ENCODE results near the gene CRTC1.
"Not testable (repeated sequence)": the region's sequence is repeated elsewhere in the genome, so short reads cannot be mapped to it uniquely, and the experiment has no call there.

Gene CRTC1

DNA sequence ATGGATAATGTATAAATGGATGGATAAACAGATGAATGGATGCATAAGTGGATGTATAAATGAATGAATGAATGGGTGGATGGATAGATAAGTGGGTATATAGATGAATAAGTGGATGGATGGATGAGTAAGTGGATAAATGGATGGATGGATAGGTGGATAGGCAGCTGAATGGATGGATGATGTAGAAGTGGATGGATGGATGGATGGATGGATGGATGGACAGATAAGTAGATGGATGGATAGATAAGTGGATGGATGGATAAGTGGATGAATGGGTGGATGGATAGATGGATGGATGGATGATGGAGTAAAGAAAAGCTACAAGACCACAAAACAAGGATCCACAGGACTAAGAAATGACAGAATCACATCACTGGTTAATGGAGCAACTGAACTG, 116.6 kb downstream of the CRTC1 start:
- Histone ChIP-seq H3K27ac (ENCODE audit: low read depth in 2 of 2, low read length in 2 of 2) (no peak overlapping the region), H3K9me3 (ENCODE audit: control insufficient read depth in 2 of 2, low read length in 2 of 2) (no peaks in the 10 kb centered on the region), H3K4me3 (ENCODE audit: low read length in 2 of 2) (no peak overlapping the region), H3K4me1 (ENCODE audit: control insufficient read depth in 2 of 2, insufficient read depth in 2 of 2, low read length in 2 of 2) (peaks cover 0 to 4% of the 10 kb centered on the region in 2 donors), H3K9ac (ENCODE audit: low read depth in 1 of 2, low read length in 2 of 2) (no peak overlapping the region), H3K27me3 (ENCODE audit: control insufficient read depth in 2 of 2, insufficient read depth in 2 of 2, low read length in 2 of 2) (peaks cover 12 to 21% of the 10 kb centered on the region in 2 donors), H3K36me3 (ENCODE audit: control insufficient read depth in 2 of 2, insufficient read depth in 2 of 2, low read length in 2 of 2) (no peaks in the 10 kb centered on the region)

DNA sequence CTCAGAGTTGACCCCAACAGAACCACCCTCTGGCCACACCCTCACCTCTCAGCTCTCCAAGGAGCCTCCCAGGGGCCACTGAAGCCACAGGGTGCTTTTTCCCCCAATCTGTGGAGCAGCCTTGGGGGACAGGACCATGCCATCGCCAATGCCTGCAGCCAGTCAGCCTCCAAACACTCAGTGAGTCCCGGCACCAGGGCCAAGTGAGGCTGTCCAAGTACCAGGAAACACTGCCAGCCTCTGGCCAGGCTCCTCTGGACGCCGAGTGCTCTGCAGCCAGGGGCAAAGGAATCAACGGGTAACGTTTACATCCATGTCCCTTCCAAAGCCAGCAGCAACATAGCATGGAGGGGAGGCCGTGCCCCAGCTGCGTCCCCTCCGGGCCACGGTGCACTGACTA, 117.2 kb downstream of the CRTC1 start:
- H3K9me3 ChIP-seq (ENCODE audit: control insufficient read depth in 2 of 2, low read length in 2 of 2), result no peaks in the 10 kb centered on the region
- H3K9ac ChIP-seq (ENCODE audit: low read depth in 1 of 2, low read length in 2 of 2), result no peak overlapping the region
- H3K36me3 ChIP-seq (ENCODE audit: control insufficient read depth in 2 of 2, insufficient read depth in 2 of 2, low read length in 2 of 2), result no peaks in the 10 kb centered on the region
- peaks cover 0 to 4% of the 10 kb centered on the region in 2 donors for H3K4me1 ChIP-seq (ENCODE audit: control insufficient read depth in 2 of 2, insufficient read depth in 2 of 2, low read length in 2 of 2)
- peaks cover 11 to 15% of the 10 kb centered on the region in 2 donors for H3K27me3 ChIP-seq (ENCODE audit: control insufficient read depth in 2 of 2, insufficient read depth in 2 of 2, low read length in 2 of 2)
- no peak overlapping the region for H3K4me3 ChIP-seq (ENCODE audit: low read length in 2 of 2)
- no peak overlapping the region for H3K27ac ChIP-seq (ENCODE audit: low read depth in 2 of 2, low read length in 2 of 2)

DNA sequence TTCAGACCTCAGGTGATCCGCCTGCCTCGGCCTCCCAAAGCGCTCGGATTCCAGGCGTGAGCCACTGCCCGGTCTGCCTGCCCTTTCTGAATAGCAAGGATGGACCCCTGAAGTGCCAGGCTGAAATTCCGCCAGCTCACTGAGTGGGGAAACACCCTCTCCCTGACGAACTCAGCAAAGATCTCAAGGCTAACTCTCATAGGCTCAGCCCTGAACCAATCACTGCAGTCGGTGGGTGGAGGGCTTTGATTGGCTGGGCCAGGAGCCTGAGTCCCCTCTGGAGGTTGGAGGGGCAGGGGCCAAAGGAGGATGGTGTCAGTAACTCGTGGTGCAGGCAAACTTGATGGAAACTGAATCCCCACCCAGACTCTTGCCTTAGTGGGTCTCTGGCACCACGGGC, 118.9 kb downstream of the CRTC1 start:
- Histone ChIP-seq H3K9ac (ENCODE audit: low read depth in 1 of 2, low read length in 2 of 2) (no peak overlapping the region), H3K4me3 (ENCODE audit: low read length in 2 of 2) (no peak overlapping the region), H3K9me3 (ENCODE audit: control insufficient read depth in 2 of 2, low read length in 2 of 2) (no peaks in the 10 kb centered on the region), H3K36me3 (ENCODE audit: control insufficient read depth in 2 of 2, insufficient read depth in 2 of 2, low read length in 2 of 2) (no peaks in the 10 kb centered on the region), H3K27ac (ENCODE audit: low read depth in 2 of 2, low read length in 2 of 2) (no peak overlapping the region), H3K4me1 (ENCODE audit: control insufficient read depth in 2 of 2, insufficient read depth in 2 of 2, low read length in 2 of 2) (peaks cover 0 to 4% of the 10 kb centered on the region in 2 donors), H3K27me3 (ENCODE audit: control insufficient read depth in 2 of 2, insufficient read depth in 2 of 2, low read length in 2 of 2) (peaks cover 4 to 13% of the 10 kb centered on the region in 2 donors)

DNA sequence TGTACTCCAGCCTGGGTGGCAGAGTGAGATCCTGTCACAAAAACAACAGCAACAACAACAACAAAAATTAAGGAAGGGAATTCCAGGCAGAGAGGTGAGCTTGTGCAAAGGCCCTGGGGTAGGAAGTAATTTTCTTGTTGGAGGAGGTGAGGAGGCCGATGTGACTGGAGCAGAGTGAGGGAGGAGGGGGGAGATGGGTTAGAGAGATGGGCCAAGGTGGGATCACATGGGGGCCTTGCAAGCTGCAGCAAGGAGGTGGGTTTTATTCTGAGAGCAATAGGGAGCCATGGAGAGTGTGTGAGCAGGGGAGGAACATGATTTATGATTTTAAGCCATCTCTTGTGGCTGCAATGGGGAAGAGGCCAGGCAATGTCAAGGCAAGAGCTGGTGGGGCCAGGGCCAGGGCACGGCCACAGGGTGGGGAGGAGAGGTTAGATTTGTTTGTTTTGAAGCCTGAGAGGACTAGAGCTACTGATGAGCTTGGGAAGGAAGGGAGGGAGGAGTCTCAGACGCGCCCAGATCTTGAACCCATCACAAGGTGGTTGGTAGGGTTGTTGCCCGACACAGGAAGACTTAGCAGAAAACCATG, 120.2 kb downstream of the CRTC1 start:
- no peaks in the 10 kb centered on the region for H3K9me3 ChIP-seq (ENCODE audit: control insufficient read depth in 2 of 2, low read length in 2 of 2)
- H3K36me3 ChIP-seq (ENCODE audit: control insufficient read depth in 2 of 2, insufficient read depth in 2 of 2, low read length in 2 of 2), result no peaks in the 10 kb centered on the region
- H3K4me1 ChIP-seq (ENCODE audit: control insufficient read depth in 2 of 2, insufficient read depth in 2 of 2, low read length in 2 of 2), result peaks cover 0 to 4% of the 10 kb centered on the region in 2 donors
- H3K9ac ChIP-seq (ENCODE audit: low read depth in 1 of 2, low read length in 2 of 2), result no peak overlapping the region
- peaks cover 4 to 6% of the 10 kb centered on the region in 2 donors for H3K27me3 ChIP-seq (ENCODE audit: control insufficient read depth in 2 of 2, insufficient read depth in 2 of 2, low read length in 2 of 2)
- H3K27ac ChIP-seq (ENCODE audit: low read depth in 2 of 2, low read length in 2 of 2), result no peak overlapping the region
- no peak overlapping the region for H3K4me3 ChIP-seq (ENCODE audit: low read length in 2 of 2)

DNA sequence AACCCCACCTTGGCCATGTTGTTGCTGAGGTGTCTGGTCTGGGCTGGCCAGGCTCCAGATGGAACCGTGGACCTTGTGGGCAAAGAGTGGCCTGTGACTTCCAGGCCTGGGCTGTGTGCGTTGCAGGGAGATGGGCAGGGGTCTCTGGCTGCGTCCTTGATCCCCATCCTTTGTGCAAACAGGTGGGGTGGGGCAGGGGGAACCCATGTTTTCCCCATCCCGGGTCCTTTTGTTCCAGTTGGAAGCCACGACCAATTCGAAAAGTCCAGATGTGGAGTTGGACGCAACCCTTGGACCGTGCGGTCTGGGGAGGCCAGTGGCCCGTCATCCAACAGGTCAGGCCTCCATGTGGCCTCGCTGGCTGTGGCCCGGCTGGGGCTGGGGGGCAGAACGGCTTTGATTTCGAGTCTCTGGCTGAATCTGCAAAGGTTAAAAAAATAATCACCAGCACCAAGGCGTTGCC, 120.7 kb downstream of the CRTC1 start:
- Histone ChIP-seq H3K4me3 (ENCODE audit: low read length in 2 of 2) (no peak overlapping the region), H3K9me3 (ENCODE audit: control insufficient read depth in 2 of 2, low read length in 2 of 2) (no peaks in the 10 kb centered on the region), H3K4me1 (ENCODE audit: control insufficient read depth in 2 of 2, insufficient read depth in 2 of 2, low read length in 2 of 2) (peaks cover 0 to under 1% of the 10 kb centered on the region in 2 donors), H3K27me3 (ENCODE audit: control insufficient read depth in 2 of 2, insufficient read depth in 2 of 2, low read length in 2 of 2) (peaks cover 4% of the 10 kb centered on the region in 2 donors), H3K36me3 (ENCODE audit: control insufficient read depth in 2 of 2, insufficient read depth in 2 of 2, low read length in 2 of 2) (no peaks in the 10 kb centered on the region), H3K27ac (ENCODE audit: low read depth in 2 of 2, low read length in 2 of 2) (no peak overlapping the region), H3K9ac (ENCODE audit: low read depth in 1 of 2, low read length in 2 of 2) (no peak overlapping the region)

DNA sequence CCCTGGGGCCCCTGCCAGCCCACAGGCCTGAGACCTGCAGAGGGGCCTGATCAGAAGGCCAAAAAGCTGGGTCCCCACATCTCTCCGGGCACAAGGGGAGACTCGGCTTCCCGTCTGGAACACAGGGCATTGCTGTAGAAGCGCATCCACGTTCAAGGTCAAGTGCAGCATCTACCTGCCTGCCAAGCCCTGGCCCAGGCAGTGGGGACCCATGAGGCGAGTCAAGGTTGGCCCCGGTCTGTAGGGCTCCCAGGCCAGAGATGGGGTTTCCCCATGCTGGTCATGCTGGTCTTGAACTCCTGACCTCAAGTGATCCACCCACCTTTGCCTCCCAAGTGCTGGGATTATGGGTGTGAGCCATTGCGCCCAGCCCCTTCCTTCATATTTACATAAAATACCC, 121.2 kb downstream of the CRTC1 start:
- Histone ChIP-seq H3K4me1 (ENCODE audit: control insufficient read depth in 2 of 2, insufficient read depth in 2 of 2, low read length in 2 of 2) (no peaks in the 10 kb centered on the region), H3K27me3 (ENCODE audit: control insufficient read depth in 2 of 2, insufficient read depth in 2 of 2, low read length in 2 of 2) (peaks cover 4% of the 10 kb centered on the region in 2 donors), H3K9ac (ENCODE audit: low read depth in 1 of 2, low read length in 2 of 2) (no peak overlapping the region), H3K4me3 (ENCODE audit: low read length in 2 of 2) (no peak overlapping the region), H3K9me3 (ENCODE audit: control insufficient read depth in 2 of 2, low read length in 2 of 2) (no peaks in the 10 kb centered on the region), H3K27ac (ENCODE audit: low read depth in 2 of 2, low read length in 2 of 2) (no peak overlapping the region), H3K36me3 (ENCODE audit: control insufficient read depth in 2 of 2, insufficient read depth in 2 of 2, low read length in 2 of 2) (no peaks in the 10 kb centered on the region)

DNA sequence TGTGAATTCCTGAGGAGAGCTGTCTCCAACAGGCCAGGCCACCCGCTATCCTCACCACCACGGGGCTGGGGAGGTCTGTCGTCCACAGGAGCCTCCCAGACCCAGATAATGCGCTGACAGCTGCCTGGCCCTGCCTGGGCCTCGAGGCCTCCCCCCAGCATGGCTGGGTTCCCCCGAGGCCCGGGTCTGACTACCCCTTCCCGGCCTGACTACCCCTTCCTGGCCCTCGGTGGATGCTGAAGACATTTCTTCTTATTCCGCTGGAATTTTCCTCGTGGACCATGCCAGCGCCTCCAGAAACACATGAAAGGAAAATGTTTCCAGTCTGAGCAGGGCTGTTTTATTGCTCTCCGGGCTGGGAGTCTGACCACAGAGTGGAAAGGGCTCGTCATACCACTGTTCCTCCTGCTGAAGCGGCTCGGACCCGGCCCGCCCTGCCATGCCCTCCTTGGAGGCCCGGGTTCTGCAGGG, 124.4 kb downstream of the CRTC1 start:
- no peak overlapping the region for H3K4me3 ChIP-seq (ENCODE audit: low read length in 2 of 2)
- no peaks in the 10 kb centered on the region for H3K36me3 ChIP-seq (ENCODE audit: control insufficient read depth in 2 of 2, insufficient read depth in 2 of 2, low read length in 2 of 2)
- H3K27me3 ChIP-seq (ENCODE audit: control insufficient read depth in 2 of 2, insufficient read depth in 2 of 2, low read length in 2 of 2), result peaks cover 0 to 2% of the 10 kb centered on the region in 2 donors
- no peak overlapping the region for H3K27ac ChIP-seq (ENCODE audit: low read depth in 2 of 2, low read length in 2 of 2)
- H3K9ac ChIP-seq (ENCODE audit: low read depth in 1 of 2, low read length in 2 of 2), result no peak overlapping the region
- no peaks in the 10 kb centered on the region for H3K9me3 ChIP-seq (ENCODE audit: control insufficient read depth in 2 of 2, low read length in 2 of 2)
- no peaks in the 10 kb centered on the region for H3K4me1 ChIP-seq (ENCODE audit: control insufficient read depth in 2 of 2, insufficient read depth in 2 of 2, low read length in 2 of 2)

DNA sequence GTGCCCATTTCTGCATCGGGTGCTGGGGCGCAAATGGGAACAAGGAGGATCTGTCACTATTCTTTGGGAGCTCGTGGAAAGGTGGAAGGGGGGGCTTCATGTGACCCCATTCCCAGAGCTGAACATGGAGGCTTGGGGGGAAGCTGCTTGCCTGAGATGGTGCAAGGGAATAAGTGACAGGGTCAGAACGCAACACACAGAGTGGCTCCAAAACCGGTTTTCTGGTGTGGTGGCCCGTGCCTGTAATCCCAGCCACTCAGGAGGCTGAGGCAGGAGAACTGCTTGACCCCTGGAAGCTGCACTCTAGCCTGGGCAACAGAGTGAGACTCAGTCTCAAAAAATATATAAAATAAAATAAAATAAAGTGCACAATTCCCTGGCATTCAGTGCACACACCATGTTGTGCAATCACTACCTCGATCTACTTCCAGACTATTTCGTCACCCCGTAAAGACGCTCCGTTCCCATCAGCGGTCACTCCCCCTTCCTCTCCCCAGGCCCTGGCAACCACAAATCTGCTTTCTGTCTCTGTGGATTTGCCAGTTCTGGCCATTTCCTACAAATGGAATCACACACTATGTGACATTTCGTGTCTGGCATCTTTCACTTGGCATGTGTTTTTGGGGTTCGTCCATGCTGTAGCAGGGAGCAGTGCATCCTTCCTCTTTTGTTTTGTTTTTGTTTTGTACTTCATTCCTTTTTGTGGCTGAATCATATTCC, 125.8 kb downstream of the CRTC1 start:
- Histone ChIP-seq H3K27ac (ENCODE audit: low read depth in 2 of 2, low read length in 2 of 2) (no peak overlapping the region), H3K9me3 (ENCODE audit: control insufficient read depth in 2 of 2, low read length in 2 of 2) (no peaks in the 10 kb centered on the region), H3K9ac (ENCODE audit: low read depth in 1 of 2, low read length in 2 of 2) (no peak overlapping the region), H3K4me1 (ENCODE audit: control insufficient read depth in 2 of 2, insufficient read depth in 2 of 2, low read length in 2 of 2) (no peaks in the 10 kb centered on the region), H3K36me3 (ENCODE audit: control insufficient read depth in 2 of 2, insufficient read depth in 2 of 2, low read length in 2 of 2) (no peaks in the 10 kb centered on the region), H3K27me3 (ENCODE audit: control insufficient read depth in 2 of 2, insufficient read depth in 2 of 2, low read length in 2 of 2) (peaks cover 0 to 2% of the 10 kb centered on the region in 2 donors), H3K4me3 (ENCODE audit: low read length in 2 of 2) (no peak overlapping the region)

DNA sequence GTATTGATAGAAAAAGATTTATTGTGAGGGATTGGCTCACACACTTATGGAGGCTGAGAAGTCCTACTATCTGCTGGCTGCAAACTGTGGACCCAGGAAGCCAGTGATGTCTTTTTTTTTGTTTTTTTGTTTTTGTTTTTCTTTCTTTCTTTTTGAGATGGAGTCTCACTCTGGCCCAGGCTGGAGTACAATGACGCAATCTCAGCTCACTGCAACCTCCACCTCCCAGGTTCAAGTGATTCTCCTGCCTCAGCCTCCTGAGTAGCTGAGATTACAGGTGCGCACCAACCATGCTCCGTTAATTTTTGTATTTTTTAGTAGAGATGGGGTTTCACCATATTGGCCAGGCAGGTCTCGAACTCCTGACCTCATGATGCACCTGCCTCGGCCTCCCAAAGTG, 128.2 kb downstream of the CRTC1 start:
- H3K4me3 ChIP-seq (ENCODE audit: low read length in 2 of 2); H3K4me1 ChIP-seq (ENCODE audit: control insufficient read depth in 2 of 2, insufficient read depth in 2 of 2, low read length in 2 of 2); H3K9ac ChIP-seq (ENCODE audit: low read depth in 1 of 2, low read length in 2 of 2); H3K27me3 ChIP-seq (ENCODE audit: control insufficient read depth in 2 of 2, insufficient read depth in 2 of 2, low read length in 2 of 2); H3K27ac ChIP-seq (ENCODE audit: low read depth in 2 of 2, low read length in 2 of 2); H3K36me3 ChIP-seq (ENCODE audit: control insufficient read depth in 2 of 2, insufficient read depth in 2 of 2, low read length in 2 of 2); H3K9me3 ChIP-seq (ENCODE audit: control insufficient read depth in 2 of 2, low read length in 2 of 2): not testable (repeated sequence)

DNA sequence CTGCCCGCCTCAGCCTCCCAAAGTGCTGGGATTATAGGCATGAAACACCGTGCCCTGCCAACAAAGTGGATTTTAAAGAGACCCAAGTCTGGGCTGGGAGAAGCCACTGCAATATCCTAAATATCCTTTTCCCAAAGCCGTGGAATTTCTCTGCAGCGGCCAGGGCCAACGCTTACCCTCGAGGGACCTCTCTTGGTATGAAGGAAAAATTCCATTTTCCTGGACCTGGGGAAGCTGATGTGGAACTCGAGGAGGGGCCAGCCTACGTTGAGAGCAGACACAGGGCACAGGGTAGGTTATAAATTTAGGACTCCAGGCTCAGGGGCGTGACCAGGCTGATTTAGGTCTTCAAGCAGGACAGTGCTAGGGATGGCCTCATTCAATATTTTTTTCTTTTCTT, 130.6 kb downstream of the CRTC1 start:
- H3K27me3 ChIP-seq (ENCODE audit: control insufficient read depth in 2 of 2, insufficient read depth in 2 of 2, low read length in 2 of 2), result no peaks in the 10 kb centered on the region
- no peak overlapping the region for H3K27ac ChIP-seq (ENCODE audit: low read depth in 2 of 2, low read length in 2 of 2)
- H3K9me3 ChIP-seq (ENCODE audit: control insufficient read depth in 2 of 2, low read length in 2 of 2), result no peaks in the 10 kb centered on the region
- no peaks in the 10 kb centered on the region for H3K36me3 ChIP-seq (ENCODE audit: control insufficient read depth in 2 of 2, insufficient read depth in 2 of 2, low read length in 2 of 2)
- H3K9ac ChIP-seq (ENCODE audit: low read depth in 1 of 2, low read length in 2 of 2), result no peak overlapping the region
- no peak overlapping the region for H3K4me3 ChIP-seq (ENCODE audit: low read length in 2 of 2)
- no peaks in the 10 kb centered on the region for H3K4me1 ChIP-seq (ENCODE audit: control insufficient read depth in 2 of 2, insufficient read depth in 2 of 2, low read length in 2 of 2)

Data from mucosa of rectum (tissue), 2 donors.